Transverse colon (tissue), 4 donors: Measurements from ENCODE around the gene USP1. TPM values are rescaled to one million over a fixed set of nuclear protein-coding genes. Genes with fewer than 3 reads are reported as not detected.
A peak's percentile ranks its signal among the peaks of the same experiment; 100 is the strongest.

Experiments
- DNase-seq: peaks from one replicate; pipeline ENCODE4 v3.0.0-alpha.2; 2019
- H3K27ac ChIP-seq, 4 donors: fragments of 200-600 bp; sonication (generic); 2 replicates each; pipeline ENCODE4 v1.5.1; 2016 to 2018; ENCODE audit warnings: inconsistent platforms in 4 of 4
- H3K27me3 ChIP-seq: fragments of 200-600 bp; sonication (generic); 2 replicates; pipeline ENCODE4 v1.5.1; 2017; ENCODE audit warnings: inconsistent platforms
- H3K36me3 ChIP-seq, 4 donors: fragments of 200-600 bp; sonication (generic); 2 replicates each; pipeline ENCODE4 v1.5.1; 2017 to 2019; ENCODE audit warnings: inconsistent platforms in 4 of 4
- H3K4me1 ChIP-seq, 4 donors: fragments of 200-600 bp; sonication (generic); 2 replicates each; pipeline ENCODE4 v1.5.1; 2017 to 2020; ENCODE audit warnings: inconsistent platforms in 4 of 4
- H3K4me3 ChIP-seq, 4 donors: fragments of 200-600 bp; sonication (generic); 1 replicate in 1 of 4; 2 replicates in 3 of 4; pipeline versions ENCODE4 v1.5.1 to v1.6.1; 2017 to 2019; ENCODE audit warnings: inconsistent platforms in 4 of 4
- H3K9me3 ChIP-seq, 2 donors: fragments of 200-600 bp; sonication (generic); 2 replicates each; pipeline ENCODE4 v1.5.1; 2017 to 2019; ENCODE audit warnings: inconsistent platforms in 2 of 2
- EP300 ChIP-seq: sonication (generic); formaldehyde crosslinking; IDR thresholded peaks from one replicate; pipeline ENCODE4 v1.6.1; 2017; ENCODE audit warnings: antibody characterized with exemption, low read depth
- POLR2A ChIP-seq: fragments of 450-650 bp; IDR thresholded peaks from one replicate; pipeline ENCODE4 v1.6.1; 2016; ENCODE audit warnings: antibody characterized with exemption, mild to moderate bottlenecking, moderate library complexity
- POLR2AphosphoS5 ChIP-seq, 3 donors: sonication (generic); formaldehyde crosslinking; IDR thresholded peaks; one replicate each; pipeline ENCODE4 v1.6.1; 2016; ENCODE audit warnings: antibody characterized with exemption in 3 of 3
- WGBS, 2 donors: methylation state at CpG; one replicate each; pipeline ENCODE4 v1.1.5; 2018; ENCODE audit warnings: low coverage in 1 of 2; 5-methylcytosine and 5-hydroxymethylcytosine counted together
- in situ Hi-C, 4 donors: fragments of 200-750 bp; cut with MboI; loops; one replicate each; pipeline versions ENCODE4 v1.15.0 to v1.15.1; 2017; ENCODE audit warnings: low sequenced_read_pairs in 3 of 4, low pct_ligation_motif_present in 1 of 4, low pct_unique_long_range_greater_than_20kb in 1 of 4
- intact Hi-C: fragments of 100-400 bp; cut with DNase I; formaldehyde crosslinking; loops from one replicate; pipeline ENCODE4 v1.15.1; 2023; ENCODE audit warnings: low total_unique reads
- total RNA-seq, 4 donors: library from RNA; depleted of rRNA; stranded (reverse); fragments of >200 nt; gene quantifications; one replicate each; pipeline ENCODE4 v1.1.0, GENCODE V29; 2016
- TF ChIP-seq, protein P1 (sequence below), 5 experiments: fragments of 200-600 bp in 3 of 5; fragments of 450-650 bp in 2 of 5; sonication (generic) in 3 of 5; IDR thresholded peaks; 1 replicate in 2 of 5; 2 replicates in 3 of 5; pipeline ENCODE4 v1.5.1; 2016 to 2017; ENCODE audit warnings: antibody characterized with exemption in 5 of 5, inconsistent platforms in 3 of 5, mild to moderate bottlenecking in 2 of 5, moderate library complexity in 1 of 5

USP1 gene
- total RNA-seq, 4 donors from 2014 or later = 6.0 to 26.7 (median 25.0) TPM

DNA sequence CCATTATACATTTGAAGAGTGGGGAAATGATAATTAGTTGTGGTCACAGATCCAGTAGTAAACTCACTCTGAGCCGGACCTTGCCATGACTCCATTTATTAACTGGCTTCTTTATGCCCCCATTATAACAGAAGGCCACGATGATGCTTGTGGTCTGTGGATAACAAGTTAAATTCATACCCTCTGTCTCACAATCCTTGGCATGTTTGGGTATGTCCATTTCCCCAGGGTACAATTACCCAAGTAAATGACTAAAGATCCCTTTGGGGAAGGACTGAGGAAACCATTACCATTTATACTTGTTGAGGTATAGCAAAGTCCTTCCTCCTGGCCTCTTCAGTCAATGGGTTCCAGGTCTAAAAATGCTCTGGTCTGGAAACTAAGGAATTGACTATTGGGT is 7.3 kb upstream of the USP1 start:
- no peak overlapping the region for H3K27ac ChIP-seq
- TF ChIP-seq POLR2AphosphoS5 (IDR thresholded peaks at IDR 0.05) (no peak), EP300 (no peak), POLR2A (no peak)
- TF ChIP-seq, protein P1, sequence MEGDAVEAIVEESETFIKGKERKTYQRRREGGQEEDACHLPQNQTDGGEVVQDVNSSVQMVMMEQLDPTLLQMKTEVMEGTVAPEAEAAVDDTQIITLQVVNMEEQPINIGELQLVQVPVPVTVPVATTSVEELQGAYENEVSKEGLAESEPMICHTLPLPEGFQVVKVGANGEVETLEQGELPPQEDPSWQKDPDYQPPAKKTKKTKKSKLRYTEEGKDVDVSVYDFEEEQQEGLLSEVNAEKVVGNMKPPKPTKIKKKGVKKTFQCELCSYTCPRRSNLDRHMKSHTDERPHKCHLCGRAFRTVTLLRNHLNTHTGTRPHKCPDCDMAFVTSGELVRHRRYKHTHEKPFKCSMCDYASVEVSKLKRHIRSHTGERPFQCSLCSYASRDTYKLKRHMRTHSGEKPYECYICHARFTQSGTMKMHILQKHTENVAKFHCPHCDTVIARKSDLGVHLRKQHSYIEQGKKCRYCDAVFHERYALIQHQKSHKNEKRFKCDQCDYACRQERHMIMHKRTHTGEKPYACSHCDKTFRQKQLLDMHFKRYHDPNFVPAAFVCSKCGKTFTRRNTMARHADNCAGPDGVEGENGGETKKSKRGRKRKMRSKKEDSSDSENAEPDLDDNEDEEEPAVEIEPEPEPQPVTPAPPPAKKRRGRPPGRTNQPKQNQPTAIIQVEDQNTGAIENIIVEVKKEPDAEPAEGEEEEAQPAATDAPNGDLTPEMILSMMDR (IDR thresholded peaks at IDR 0.05) = no peak
- 92 to 93% methylated on average over 2 of the region's 2 CpGs for WGBS, 2 donors
- no peaks in the 10 kb centered on the region for H3K27me3 ChIP-seq
- intact Hi-C loops (no loop called here), in situ Hi-C loops (no loop called here)
- H3K4me1 ChIP-seq = no peaks in the 10 kb centered on the region
- no peak for DNase-seq
- no peaks in the 10 kb centered on the region for H3K36me3 ChIP-seq
- H3K9me3 ChIP-seq = no peaks in the 10 kb centered on the region
- H3K4me3 ChIP-seq = no peak overlapping the region

DNA sequence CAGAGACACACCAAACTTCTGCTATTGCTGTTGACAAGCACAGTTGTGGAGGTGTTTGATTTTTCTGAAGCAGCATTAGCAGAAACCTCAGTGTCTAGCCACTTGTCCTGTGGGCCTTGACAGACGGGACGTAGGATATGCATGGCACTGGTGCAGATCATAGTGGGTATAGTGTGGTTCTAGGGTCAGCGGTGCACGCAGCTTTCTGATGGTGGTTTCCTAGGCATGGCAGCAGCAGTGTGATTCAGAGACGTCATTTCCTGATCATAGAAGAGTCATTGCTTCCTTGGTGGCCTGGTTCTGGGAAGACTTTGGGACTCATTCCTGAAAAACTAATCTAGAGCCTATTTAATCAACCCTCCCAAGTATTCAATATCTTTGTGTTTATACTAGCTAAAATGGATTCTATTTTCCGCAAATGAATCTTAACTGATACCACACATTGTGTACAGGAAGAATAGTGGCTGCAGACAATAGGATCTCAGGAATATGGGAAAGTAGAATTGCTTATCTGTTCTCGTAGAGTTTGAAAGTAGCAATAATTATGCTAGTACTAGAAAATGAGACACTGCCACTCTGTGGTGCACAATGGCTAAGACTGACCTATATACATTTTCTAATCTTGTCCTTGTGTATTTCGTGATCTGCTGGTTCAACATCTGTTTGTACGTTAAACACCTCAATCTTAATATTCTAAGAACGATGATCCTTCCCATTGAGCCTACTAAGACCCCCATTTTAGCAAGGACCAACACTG is 2.8 kb upstream of the USP1 start:
- Histone ChIP-seq H3K4me1 (peaks cover 9 to 20% (median 17%) of the 10 kb centered on the region in 4 donors), H3K4me3 (no peak overlapping the region), H3K9me3 (no peaks in the 10 kb centered on the region), H3K36me3 (no peaks in the 10 kb centered on the region), H3K27ac (no peak overlapping the region), H3K27me3 (no peaks in the 10 kb centered on the region)
- in situ Hi-C loops = no loop called here
- DNase-seq = no peak
- TF ChIP-seq POLR2AphosphoS5 (IDR thresholded peaks at IDR 0.05) = no peak
- TF ChIP-seq EP300 = no peak
- intact Hi-C loops = no loop called here
- WGBS, 2 donors = 71 to 79% methylated on average over 4 to 10 of the region's 10 CpGs

DNA sequence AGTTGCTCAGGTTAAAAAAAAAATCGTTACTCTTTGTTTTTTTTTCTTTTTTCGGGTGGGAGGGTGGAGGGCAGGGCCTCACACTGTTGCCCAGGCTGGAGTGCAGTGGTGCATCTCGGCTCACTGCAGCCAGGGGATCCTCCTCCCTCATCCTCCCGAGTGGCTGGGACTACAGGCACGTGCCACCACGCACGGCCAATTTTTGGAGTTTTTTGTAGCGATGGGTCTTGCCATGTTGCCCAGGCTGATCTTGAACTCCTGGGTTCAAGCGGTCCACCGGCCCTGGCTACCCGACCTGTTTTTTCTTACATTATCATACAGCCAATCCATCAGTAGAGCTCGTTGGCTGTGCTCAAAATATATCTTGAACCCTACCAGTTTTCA is 2.2 kb upstream of the USP1 start:
- no peak overlapping the region for H3K4me3 ChIP-seq
- WGBS, 2 donors = 91 to 95% methylated on average over 6 to 12 of the region's 12 CpGs
- intact Hi-C loops = no loop called here
- no peaks in the 10 kb centered on the region for H3K9me3 ChIP-seq
- no peaks in the 10 kb centered on the region for H3K27me3 ChIP-seq
- in situ Hi-C loops = no loop called here
- TF ChIP-seq POLR2AphosphoS5 (IDR thresholded peaks at IDR 0.05) (no peak), POLR2A (no peak), EP300 (no peak)
- TF ChIP-seq, protein P1 (IDR thresholded peaks at IDR 0.05) = no peak
- no peak overlapping the region for H3K27ac ChIP-seq
- DNase-seq = no peak
- no peaks in the 10 kb centered on the region for H3K36me3 ChIP-seq
- peaks cover 11 to 26% (median 22%) of the 10 kb centered on the region in 4 donors for H3K4me1 ChIP-seq

DNA sequence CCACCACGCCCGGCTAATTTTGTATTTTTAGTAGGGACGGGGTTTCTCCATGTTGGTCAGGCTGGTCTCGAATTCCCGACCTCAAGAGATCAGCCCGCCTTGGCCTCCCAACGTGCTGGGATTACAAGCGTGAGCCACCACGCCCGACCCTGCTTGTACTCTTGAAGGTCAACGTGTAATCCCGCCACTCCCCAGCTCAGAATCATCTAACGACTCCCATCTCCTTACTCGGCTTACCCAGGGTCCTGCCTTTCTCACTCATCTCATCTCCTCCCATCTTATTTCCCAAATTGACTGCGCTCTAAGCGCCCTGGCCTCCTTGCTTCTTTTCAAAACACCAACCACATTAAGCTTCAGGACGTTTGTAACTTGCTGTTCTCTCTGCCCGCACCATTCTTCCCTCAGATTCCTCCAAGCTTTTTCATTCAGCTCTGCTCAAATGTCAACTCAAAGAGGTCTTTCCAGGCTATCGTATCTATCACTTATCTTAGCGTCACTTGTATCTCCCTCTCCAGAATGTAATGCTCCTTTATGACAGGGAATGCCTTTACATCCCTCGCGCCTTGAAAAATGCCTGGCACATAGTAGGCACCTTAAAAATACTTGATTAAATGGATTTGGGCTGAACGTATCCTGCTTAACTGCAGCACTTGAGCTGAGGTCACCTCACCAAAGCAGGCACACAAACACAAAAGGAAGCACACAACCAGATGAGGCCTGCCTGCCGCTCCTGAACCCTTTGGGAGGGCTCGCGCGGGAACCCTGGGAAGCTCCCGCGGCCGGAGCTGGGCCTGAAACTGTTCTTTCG is 1.4 kb upstream of the USP1 start:
- H3K4me1 ChIP-seq = peaks cover 17 to 32% (median 28%) of the 10 kb centered on the region in 4 donors
- H3K36me3 ChIP-seq = no peaks in the 10 kb centered on the region
- TF ChIP-seq, protein P1 (IDR thresholded peaks at IDR 0.05) = no peak
- TF ChIP-seq POLR2A = no peak
- no peak for TF ChIP-seq POLR2AphosphoS5 (IDR thresholded peaks at IDR 0.05)
- TF ChIP-seq EP300 = no peak
- H3K27ac ChIP-seq = peak overlapping the region; percentile 94 to 100 (median 96)
- 50 to 61% methylated on average over 11 to 31 of the region's 31 CpGs for WGBS, 2 donors
- intact Hi-C loops (no loop called here), in situ Hi-C loops (no loop called here)
- H3K9me3 ChIP-seq = no peaks in the 10 kb centered on the region
- peak; percentile 19 for DNase-seq
- no peaks in the 10 kb centered on the region for H3K27me3 ChIP-seq
- H3K4me3 ChIP-seq = peak overlapping the region; percentile 69 to 87 (median 80)
